ENCODE measurements around the gene AKAP11.
"Not testable (repeated sequence)": the region's sequence is repeated elsewhere in the genome, so short reads cannot be mapped to it uniquely, and the experiment has no call there.

The AKAP11 gene, protein sequence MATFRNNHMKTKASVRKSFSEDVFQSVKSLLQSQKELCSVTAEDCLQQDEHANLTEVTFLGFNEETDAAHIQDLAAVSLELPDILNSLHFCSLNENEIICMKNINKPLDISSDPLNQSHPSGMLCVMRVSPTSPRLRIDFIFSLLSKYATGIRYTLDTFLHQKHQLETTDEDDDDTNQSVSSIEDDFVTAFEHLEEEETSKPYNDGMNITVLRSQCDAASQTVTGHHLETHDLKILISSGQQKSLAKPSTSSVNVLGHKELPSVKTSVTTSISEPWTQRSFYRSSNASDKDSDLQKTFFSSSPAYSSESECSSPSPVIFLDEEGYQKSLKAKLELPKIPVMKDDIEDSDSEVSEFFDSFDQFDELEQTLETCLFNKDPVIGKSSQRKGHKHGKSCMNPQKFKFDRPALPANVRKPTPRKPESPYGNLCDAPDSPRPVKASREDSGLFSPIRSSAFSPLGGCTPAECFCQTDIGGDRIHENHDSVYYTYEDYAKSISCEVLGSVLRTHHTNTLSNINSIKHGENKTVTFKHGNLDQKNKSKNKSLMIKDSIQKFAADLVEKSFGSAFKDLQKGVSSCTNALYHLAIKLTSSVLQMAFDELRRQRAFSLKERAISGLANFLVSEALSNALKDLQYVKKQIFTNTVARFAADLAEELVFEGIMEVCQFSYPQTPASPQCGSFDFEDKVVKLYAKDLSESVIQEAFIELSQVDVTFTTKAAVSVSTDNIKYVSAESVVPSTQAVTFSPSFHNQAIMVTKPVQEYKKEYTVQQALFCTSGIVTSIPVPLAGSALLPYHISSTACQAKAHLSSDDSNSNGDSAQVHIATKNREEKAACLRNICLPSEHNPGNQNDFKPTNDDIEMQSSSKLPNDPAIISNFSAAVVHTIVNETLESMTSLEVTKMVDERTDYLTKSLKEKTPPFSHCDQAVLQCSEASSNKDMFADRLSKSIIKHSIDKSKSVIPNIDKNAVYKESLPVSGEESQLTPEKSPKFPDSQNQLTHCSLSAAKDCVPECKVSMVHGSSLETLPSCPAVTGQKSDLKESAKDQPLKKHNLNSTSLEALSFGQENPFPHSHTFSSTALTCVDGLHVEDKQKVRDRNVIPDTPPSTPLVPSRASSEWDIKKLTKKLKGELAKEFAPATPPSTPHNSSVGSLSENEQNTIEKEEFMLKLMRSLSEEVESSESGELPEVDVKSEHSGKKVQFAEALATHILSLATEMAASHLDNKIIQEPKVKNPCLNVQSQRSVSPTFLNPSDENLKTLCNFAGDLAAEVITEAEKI (N-terminal part only)

DNA sequence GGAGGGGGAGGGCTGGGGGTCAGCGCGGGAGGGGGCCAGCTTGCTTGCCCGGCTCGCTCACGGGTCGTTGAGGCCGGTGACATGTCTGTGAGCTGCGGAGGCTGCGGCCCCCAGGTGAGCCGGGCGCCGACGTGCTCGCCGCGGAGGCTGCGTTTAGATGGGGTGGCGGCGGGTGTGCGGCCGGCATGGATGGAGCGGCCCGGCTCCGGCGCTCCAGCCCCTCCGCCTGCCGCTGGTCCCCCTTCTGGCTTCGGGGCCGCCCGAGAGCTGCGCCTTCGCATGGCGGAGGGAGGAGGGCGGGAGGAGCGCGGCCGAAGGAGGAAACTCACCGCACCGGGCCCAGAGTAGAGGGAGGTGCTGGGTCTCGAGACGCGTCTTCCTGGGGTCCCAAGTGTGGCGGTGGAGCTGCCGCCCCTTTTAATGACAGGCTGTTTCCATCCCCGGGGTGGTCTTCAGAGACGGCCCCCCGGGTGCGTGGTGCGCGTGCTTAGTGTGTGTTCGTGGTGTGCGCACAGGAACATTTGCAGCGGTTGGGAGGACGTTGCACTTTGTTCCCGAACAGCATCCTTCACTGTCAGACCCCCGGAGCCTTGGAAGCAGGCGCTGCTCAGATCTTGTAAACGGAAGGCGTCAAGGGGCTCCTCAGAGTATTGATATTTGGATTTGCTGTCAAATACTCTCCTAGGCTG is at the start of gene AKAP11:
AKAP11 (plus strand) TSS at position 38 of the 689 bp plus-strand sequence. CDS start 14,197 bp downstream, outside the sequence.
- peak; percentile 48 for DNase-seq

DNA sequence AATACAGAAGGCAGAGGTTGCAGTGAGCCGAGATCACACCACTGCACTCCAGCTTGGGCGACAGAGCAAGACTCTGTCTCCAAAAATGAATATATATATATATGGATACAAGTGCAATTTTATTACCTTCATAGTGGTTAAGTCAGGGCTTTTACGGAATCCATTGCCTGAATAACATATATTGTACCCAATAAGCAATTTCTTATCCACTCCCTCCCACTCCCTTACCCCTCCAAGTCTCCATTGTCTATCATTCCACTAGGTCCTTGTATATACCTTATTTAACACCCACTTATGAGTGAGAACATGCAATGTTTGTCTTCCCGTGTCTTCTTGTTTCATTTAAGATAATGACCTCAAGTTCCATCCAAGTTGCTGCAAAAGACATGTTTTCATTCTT is 48.3 kb upstream of the AKAP11 start:
- DNase-seq = no peak

DNA sequence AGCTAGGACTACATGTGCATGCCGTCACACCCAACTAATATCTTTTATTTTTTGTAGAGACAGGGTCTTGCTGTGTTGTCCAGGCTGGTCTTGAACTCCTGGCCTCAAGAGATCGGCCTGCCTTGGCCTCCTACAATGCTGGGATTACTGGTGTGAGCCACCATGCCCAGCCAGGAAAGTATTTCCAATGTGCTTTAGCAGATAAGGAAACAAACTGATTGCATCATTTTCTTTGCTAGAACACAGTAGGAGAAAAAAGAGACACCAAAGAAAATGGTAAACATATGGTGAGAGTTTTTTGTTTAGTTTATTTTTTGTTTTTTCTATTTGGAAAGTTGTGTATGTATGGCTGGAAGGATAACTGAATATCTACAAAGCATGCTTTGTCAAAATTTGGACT is 46.9 kb upstream of the AKAP11 start:
- peak; percentile 4 for DNase-seq

DNA sequence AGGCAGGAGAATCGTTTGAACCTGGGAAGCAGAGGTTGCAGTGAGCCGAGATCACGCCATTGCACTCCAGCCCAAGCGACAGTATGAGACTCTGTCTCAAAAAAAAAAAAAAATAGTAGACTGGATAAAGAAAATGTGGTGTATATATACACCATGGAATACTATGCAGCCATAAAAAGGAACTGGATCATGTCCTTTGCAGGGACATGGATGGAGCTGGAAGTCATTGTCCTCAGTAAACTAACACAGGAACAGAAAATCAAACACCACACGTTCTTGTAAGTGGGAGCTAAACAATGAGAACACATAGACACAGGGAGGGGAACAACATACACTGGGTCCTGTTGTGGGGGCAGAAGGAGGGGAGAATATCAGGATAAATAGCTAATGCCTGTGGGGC is 45.2 kb upstream of the AKAP11 start:
- DNase-seq = not testable (repeated sequence)

GRCh38 chr13:42228527-42228926 is 43.4 kb upstream of the AKAP11 start:
- DNase-seq = no peak

GRCh38 chr13:42229287-42229686 is 42.7 kb upstream of the AKAP11 start:
- no peak for DNase-seq

DNA sequence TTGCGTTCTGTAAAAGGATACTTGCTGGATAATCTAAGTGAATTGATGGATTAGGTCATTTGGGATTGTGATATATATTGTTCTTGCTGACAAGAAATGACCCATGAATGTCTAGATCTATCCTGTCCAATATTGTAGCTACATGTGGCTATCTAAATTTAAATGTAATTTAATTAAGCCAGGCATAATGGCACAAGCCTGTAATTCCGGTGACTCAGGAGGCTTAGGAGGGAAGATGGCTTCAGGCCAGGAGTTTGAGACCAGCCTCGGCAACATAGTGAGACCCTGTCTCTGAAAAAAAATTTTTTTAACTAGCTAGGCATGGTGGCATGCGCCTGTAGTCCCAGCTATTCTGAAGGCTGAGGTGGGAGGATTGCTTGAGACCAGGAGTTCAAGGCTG is 39.3 kb upstream of the AKAP11 start:
- DNase-seq = no peak

GRCh38 chr13:42233726-42234125 is 38.2 kb upstream of the AKAP11 start:
- DNase-seq = no peak

- DNase-seq = no peak
Observed at GRCh38 chr13:42239161-42239560, 32.8 kb upstream of the AKAP11 start.

DNA sequence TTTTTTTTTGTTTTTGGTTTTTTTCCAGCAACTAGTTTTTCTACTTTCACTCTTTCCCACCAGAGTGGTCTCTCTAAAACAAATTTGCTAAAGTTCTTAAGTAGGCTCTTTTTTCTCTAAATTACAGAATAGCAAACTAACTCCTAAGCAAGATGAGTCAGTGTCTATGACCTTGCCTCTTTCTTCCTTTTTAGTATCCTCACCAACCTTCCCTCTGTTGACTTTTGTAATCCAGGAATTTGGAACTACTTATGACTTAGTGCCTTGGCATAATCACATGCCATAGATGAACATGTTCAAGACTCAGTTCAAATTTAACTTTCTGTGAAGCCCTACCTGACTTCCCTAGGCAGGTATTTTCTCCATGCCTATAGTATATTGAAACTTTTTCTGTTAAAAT is 32.3 kb upstream of the AKAP11 start:
- no peak for DNase-seq

DNA sequence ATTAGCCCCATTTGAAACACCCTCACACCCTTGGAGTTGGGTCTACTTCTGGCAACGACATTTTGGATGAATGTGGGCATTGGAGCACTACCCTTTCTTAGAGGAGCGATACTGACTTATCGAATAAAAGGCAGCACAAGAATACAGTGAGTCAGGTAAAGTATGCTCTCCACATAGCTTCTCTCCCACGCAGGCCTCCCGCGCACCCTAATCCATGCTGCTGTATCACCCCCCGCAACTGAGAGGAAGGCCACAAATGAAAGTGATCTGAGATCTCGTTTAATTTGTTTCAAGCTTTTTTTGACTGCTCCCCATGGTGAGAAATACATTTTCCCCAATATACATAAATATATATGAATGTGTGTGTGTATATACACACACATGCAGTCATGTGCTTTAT is 25.4 kb upstream of the AKAP11 start:
- DNase-seq = no peak

DNA sequence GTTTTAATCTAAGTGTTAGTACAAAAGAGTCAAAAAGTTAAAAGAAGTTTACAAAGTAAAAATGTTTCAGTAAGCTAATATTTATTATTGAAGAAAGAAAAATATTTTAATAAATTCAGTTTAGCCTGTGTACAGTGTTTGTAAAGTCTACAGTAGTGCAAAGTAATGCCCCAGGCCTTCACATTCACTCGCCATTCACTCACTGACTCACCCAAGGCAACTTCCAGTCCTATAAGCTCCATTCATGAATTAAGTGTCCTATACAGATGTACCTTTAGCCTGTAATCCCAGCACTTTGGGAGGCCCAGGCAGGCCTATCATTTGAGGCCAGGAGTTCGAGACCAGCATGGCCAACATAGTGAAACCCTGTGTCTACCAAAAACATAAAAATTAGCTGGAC is 24.1 kb upstream of the AKAP11 start:
- DNase-seq = no peak

DNA sequence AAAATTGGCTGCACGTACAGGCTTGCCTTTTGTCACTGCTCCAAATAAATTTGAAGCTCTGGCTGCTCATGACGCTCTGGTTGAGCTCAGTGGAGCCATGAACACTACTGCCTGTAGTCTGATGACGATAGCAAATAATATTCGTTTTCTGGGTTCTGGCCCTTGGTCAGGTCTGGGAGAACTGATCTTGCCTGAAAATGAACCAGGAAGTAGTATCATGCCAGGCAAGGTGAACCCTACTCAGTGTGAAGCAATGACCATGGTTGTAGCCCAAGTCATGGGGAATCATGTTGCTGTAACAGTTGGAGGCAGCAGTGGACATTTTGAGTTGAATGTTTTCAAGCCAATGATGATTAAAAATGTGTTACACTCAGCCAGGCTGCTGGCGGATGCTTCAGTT is 16.1 kb upstream of the AKAP11 start:
- no peak for DNase-seq

DNA sequence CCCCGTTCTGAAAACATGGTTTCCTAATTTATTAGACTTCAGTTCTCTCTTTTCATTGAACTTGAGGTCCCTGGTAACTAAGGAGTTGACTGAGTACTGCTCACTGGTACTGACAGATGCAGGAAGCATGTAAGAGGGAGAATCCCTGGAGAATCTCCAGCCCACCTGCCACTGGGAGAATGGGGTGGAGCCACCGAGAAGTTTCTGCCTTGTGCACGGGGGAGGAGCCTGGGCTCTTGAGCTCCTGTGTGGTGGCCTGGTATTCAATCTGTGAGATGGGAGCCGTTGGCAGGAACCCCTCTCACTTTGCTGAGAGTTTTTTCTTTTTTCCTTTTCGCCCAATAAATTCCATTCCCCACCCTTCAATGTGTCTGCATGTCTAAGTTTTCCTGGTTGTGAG is 13.2 kb upstream of the AKAP11 start:
- no peak for DNase-seq

- DNase-seq = peak; percentile 79
Observed at GRCh38 chr13:42259515-42259914, 12.4 kb upstream of the AKAP11 start.

- DNase-seq = peak; percentile 60
Observed at GRCh38 chr13:42260903-42261654, 10.9 kb upstream of the AKAP11 start.

DNA sequence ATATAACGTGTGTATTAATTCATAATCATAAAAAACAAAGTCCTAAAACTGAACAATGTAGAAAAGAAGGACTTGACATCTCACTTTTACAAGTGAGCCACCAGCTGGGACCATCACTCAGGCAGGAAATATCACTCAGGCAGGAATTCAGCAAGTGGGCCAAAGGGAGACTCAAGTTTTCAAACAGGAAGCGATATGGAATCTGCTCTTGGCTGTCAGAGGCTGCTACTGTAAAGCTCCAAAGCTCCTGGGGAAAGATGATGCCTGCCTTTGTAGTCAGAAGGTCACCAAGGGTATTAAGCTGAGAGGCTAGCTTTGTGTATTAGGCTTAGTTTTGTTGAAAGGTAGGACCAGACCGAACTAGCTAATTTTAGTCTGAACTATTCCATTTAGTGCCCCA is 5.5 kb upstream of the AKAP11 start:
- no peak for DNase-seq

DNA sequence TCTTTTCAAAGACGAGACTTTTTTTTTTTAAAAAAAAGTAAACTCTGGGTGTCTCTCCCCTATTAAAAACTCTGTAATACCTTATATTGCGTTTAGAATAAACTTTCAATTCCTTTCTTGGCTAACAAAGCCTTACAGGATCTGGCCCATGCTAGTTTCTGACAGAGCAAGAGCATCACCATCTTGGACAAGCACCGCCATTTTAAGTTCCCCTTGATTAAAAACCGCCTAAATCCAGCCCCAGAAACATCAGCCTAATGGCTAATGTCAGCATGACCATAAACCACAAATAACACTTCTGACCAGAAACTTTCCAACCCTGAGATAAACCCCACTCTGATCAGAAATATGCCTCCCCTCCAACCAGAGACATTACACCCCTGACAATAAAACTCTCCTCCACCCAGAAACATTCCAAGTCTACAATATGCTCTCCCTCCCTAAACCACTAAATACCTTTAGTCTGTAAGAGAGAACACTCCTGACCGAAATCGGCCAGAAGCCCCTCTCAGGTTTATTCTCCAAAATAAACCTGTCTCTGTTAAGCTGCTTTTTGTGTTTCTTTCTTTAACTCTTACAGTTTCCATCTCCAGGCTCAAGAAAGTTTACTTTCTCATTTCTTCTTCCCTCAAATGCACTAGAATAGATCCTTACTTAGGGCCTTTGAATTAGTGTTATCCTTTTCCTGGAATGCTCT is 1.6 kb upstream of the AKAP11 start:
- no peak for DNase-seq

DNA sequence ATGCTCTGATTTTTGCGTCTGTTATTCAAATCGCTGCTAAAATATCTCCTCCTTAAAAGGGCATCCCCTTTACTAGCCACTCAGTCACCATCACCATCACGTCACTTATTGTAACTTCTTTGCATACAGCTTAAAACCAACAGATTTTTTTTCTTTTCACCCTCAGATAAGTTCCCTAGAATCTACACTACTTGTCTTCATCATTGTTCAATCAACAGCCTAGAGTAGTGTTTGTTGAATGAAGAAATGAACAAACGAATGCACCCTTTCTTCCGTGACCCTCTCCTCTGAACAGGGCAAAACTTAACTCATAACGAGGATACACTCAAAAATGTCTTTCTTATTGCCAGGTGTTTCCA is 1.1 kb upstream of the AKAP11 start:
- no peak for DNase-seq

DNA sequence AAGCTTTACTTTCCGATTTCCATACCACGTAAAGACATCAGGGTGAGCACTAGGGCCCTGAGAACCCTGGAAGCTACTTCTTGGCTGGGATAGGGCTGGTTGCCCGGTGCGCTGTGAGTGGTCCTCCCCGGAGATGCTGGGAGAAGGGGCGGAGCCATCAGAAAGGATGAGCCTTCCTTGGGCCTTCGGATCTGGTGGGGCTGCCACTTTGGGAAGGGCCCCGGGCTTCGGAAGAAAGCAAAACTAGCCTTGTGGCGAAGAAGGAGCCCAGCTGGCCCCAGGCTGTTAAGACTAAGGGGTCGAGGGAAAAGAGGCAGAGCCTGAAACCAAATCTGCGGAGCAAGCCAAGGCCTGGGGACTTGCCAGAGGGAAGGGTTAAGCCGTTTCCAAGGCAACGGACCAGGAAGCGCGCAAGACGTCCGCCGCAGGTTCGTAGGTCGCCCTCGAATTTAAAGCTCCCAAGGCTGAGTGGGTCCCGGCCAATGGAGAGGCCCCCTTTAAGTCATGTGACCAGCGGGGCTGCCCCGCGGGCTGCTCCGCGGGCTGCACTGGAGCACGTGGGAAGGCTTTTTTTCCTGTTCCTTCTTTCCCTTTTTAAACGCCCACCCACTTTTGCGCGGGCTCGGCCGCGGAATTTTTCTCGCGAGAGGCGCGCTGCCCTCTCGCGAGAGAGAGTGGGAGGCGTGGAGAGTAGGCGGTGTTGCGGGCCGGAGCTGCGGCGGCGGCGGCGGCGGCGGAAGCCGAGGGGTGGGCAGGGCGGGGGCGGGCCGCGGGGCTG is 426 bp upstream of the AKAP11 start:
- peak; percentile 97 for DNase-seq
